HepG2 (cell line): ENCODE data around the gene SMCHD1. TPM values are rescaled to one million over a fixed set of nuclear protein-coding genes. Genes with fewer than 3 reads are reported as not detected.
A peak's percentile ranks its signal among the peaks of the same experiment; 100 is the strongest.

Experiments
- ATAC-seq: fragments of 200-7000 bp; cut with Tn5 transposase; 3 replicates; pipeline ENCODE4 v1.9.1; 2020; ENCODE audit warnings: mild to moderate bottlenecking, moderate library complexity
- BruUV-seq: library from RNA; stranded (reverse); fragments of 400-500 nt; replicated peaks from 2 replicates; lab custom pipeline; 2021; lab: Mats Ljungman, UMichigan
- CTCF ChIA-PET: fragments of 300-600 bp; formaldehyde crosslinking; extraction: SDS; loops from one replicate; lab custom pipeline; 2021; ENCODE audit warnings: low total read pairs, inconsistent platforms, low intra/inter-chr PET ratio; lab: Yijun Ruan, JAX
- POLR2A ChIA-PET: fragments of 350-600 bp; sonication (Branson Sonifier 250); formaldehyde crosslinking; loops from one replicate; lab custom pipeline; 2020; ENCODE audit warnings: antibody characterized with exemption, inconsistent platforms; lab: Yijun Ruan, JAX
- DNase-seq: peaks from one replicate; pipeline ENCODE4 v3.0.0-alpha.2; 2015; ENCODE audit warnings: low spot score
- FAIRE-seq: peaks from 3 replicates; lab custom pipeline; 2011; peaks lifted over from hg19 to GRCh38; lab: Jason Lieb, UNC
- H2AFZ ChIP-seq: one replicate; pipeline ENCODE4 v1.6.1; 2011; ENCODE audit warnings: low read length, inconsistent platforms
- H3K27ac ChIP-seq: fragments of 300-600 bp; 3 replicates; pipeline ENCODE4 v1.8.0; 2011; ENCODE audit warnings: mixed run types, mild to moderate bottlenecking, mixed read lengths, low read length, inconsistent platforms; ENCODE audit not compliant: insufficient read depth; ENCODE audit errors: extremely low read length
- H3K27me3 ChIP-seq, 2 experiments: fragments of 200-600 bp in 1 of 2; 2 replicates in 1 of 2; 3 replicates in 1 of 2; pipeline versions ENCODE4 v1.6.0 to v1.8.0; 2011; ENCODE audit warnings: low read length in 2 of 2, mild to moderate bottlenecking in 2 of 2, moderate library complexity in 2 of 2, inconsistent platforms in 1 of 2; ENCODE audit not compliant: insufficient read depth in 2 of 2, control insufficient read depth in 1 of 2
- H3K36me3 ChIP-seq, 2 experiments: fragments of 200-600 bp in 1 of 2; replicated peaks in 1 of 2; 2 replicates in 1 of 2; 3 replicates in 1 of 2; pipeline versions ENCODE4 v1.5.1 to v1.8.0; 2011; ENCODE audit warnings: low read length in 2 of 2, inconsistent platforms in 1 of 2; ENCODE audit not compliant: insufficient read depth in 2 of 2, control insufficient read depth in 1 of 2
- H3K4me1 ChIP-seq: 2 replicates; pipeline ENCODE4 v1.5.1; 2012; ENCODE audit warnings: low read length, inconsistent platforms; ENCODE audit not compliant: insufficient read depth
- H3K4me2 ChIP-seq: 2 replicates; pipeline ENCODE4 v1.6.0; 2011; ENCODE audit warnings: low read depth, low read length, inconsistent platforms
- H3K4me3 ChIP-seq, 3 experiments: fragments of 200-600 bp in 1 of 3; sonication (generic), shearing (Covaris generic) in 1 of 3; replicated peaks in 1 of 3; 2 replicates each; pipeline ENCODE4 v1.5.1; 2011 to 2016; ENCODE audit warnings: low read length in 3 of 3, inconsistent platforms in 2 of 3, low read depth in 2 of 3, mild to moderate bottlenecking in 2 of 3, control low read depth in 1 of 3, mixed read lengths in 1 of 3; ENCODE audit not compliant: insufficient read depth in 1 of 3
- H3K79me2 ChIP-seq: one replicate; pipeline ENCODE4 v1.6.1; 2011; ENCODE audit warnings: low read length, inconsistent platforms; ENCODE audit not compliant: insufficient read depth
- H3K9ac ChIP-seq: 2 replicates; pipeline ENCODE4 v1.6.0; 2011; ENCODE audit warnings: mild to moderate bottlenecking, low read depth, low read length, inconsistent platforms; ENCODE audit not compliant: insufficient read depth
- H3K9me3 ChIP-seq: 2 replicates; pipeline ENCODE4 v1.5.1; 2012; ENCODE audit warnings: mild to moderate bottlenecking, low read length
- H4K20me1 ChIP-seq: 2 replicates; pipeline ENCODE4 v1.6.0; 2011; ENCODE audit warnings: inconsistent platforms, mild to moderate bottlenecking, low read length, moderate library complexity; ENCODE audit not compliant: insufficient read depth
- DNMT1 ChIP-seq: sonication (generic); formaldehyde crosslinking; IDR thresholded peaks from 2 replicates; pipeline ENCODE4 v1.5.1; 2020; ENCODE audit warnings: mild to moderate bottlenecking, missing genetic modification reagents
- MAFF ChIP-seq: IDR thresholded peaks from 2 replicates; pipeline ENCODE4 v1.6.1; 2011; ENCODE audit warnings: low read depth, low read length, improper control_type of control experiment
- MEF2D ChIP-seq: sonication (generic); formaldehyde crosslinking; IDR thresholded peaks from 2 replicates; pipeline ENCODE4 v1.5.1; 2020; ENCODE audit warnings: mild to moderate bottlenecking, missing genetic modification reagents
- RARG ChIP-seq: sonication (generic); formaldehyde crosslinking; IDR thresholded peaks from 2 replicates; pipeline ENCODE4 v1.4.0; 2020; ENCODE audit warnings: low read depth, mild to moderate bottlenecking, missing genetic modification reagents
- ZIK1 ChIP-seq: sonication (generic); formaldehyde crosslinking; IDR thresholded peaks from 2 replicates; pipeline ENCODE4 v1.5.0; 2020; ENCODE audit warnings: mild to moderate bottlenecking, low read depth, missing genetic modification reagents, borderline replicate concordance
- ZKSCAN5 ChIP-seq: sonication (generic); formaldehyde crosslinking; IDR thresholded peaks from 2 replicates; pipeline ENCODE4 v1.5.1; 2020; ENCODE audit warnings: mild to moderate bottlenecking, missing genetic modification reagents
- ZNF10 ChIP-seq: sonication (generic); formaldehyde crosslinking; IDR thresholded peaks from 2 replicates; pipeline ENCODE4 v1.4.0; 2020; ENCODE audit warnings: mild to moderate bottlenecking, low read depth, missing genetic modification reagents, borderline replicate concordance
- ZNF296 ChIP-seq: sonication (generic); formaldehyde crosslinking; conservative IDR thresholded peaks from 2 replicates; pipeline ENCODE4 v1.5.0; 2020; ENCODE audit warnings: mild to moderate bottlenecking, missing genetic modification reagents
- WGBS: methylation state at CpG from one replicate; pipeline ENCODE4 v1.1.6; 2017; ENCODE audit warnings: low lambda C conversion rate; 5-methylcytosine and 5-hydroxymethylcytosine counted together
- in situ Hi-C: cut with HindIII; loops from 2 replicates; pipeline ENCODE4 v1.10.0; 2017; ENCODE audit warnings: low pct_unique_long_range_greater_than_20kb; ENCODE audit not compliant: extremely low pct_ligation_motif_present
- intact Hi-C: fragments of 100-400 bp; cut with micrococcal nuclease; formaldehyde crosslinking; loops from one replicate; pipeline ENCODE4 v1.10.0; 2022; ENCODE audit not compliant: unreplicated experiment
- polyA plus RNA-seq, 8 experiments: library from polyadenylated mRNA; depleted of rRNA in 3 of 8; stranded (reverse) in 7 of 8; unstranded in 1 of 8; fragments of >200 nt; fragmentation: Illumina TruSeq in 4 of 8; extraction: Trizol in 4 of 8; gene quantifications; 2 replicates each; pipeline versions ENCODE4 v1.2.1 to v1.2.3, GENCODE V29; 2011 to 2016; ENCODE audit warnings: low read depth in 4 of 8, missing spikeins in 1 of 8, mixed read lengths in 1 of 8; ENCODE audit not compliant: insufficient read depth in 1 of 8
- total RNA-seq, 5 experiments: library from RNA; depleted of rRNA; stranded (reverse); fragments of >200 nt; fragmentation: Illumina TruSeq; extraction: Trizol; gene quantifications; 2 replicates each; pipeline ENCODE4 v1.2.3, GENCODE V29; 2016; ENCODE audit warnings: low read depth in 1 of 5
- TF ChIP-seq, protein P1 (sequence below): sonication (generic); formaldehyde crosslinking; IDR thresholded peaks from 2 replicates; pipeline ENCODE4 v1.5.0; 2020; ENCODE audit warnings: missing genetic modification reagents
- TF ChIP-seq, protein P2 (sequence below): IDR thresholded peaks from 2 replicates; pipeline ENCODE4 v1.6.1; 2016; ENCODE audit warnings: low read depth, missing genetic modification reagents, missing compliant biosample characterization

Gene SMCHD1
- total and polyA plus RNA-seq, 2 of the 13 experiments (the other 11 are each of a cell fraction or from before 2014, with no cell fraction given): 21.4 to 93.6 TPM

DNA sequence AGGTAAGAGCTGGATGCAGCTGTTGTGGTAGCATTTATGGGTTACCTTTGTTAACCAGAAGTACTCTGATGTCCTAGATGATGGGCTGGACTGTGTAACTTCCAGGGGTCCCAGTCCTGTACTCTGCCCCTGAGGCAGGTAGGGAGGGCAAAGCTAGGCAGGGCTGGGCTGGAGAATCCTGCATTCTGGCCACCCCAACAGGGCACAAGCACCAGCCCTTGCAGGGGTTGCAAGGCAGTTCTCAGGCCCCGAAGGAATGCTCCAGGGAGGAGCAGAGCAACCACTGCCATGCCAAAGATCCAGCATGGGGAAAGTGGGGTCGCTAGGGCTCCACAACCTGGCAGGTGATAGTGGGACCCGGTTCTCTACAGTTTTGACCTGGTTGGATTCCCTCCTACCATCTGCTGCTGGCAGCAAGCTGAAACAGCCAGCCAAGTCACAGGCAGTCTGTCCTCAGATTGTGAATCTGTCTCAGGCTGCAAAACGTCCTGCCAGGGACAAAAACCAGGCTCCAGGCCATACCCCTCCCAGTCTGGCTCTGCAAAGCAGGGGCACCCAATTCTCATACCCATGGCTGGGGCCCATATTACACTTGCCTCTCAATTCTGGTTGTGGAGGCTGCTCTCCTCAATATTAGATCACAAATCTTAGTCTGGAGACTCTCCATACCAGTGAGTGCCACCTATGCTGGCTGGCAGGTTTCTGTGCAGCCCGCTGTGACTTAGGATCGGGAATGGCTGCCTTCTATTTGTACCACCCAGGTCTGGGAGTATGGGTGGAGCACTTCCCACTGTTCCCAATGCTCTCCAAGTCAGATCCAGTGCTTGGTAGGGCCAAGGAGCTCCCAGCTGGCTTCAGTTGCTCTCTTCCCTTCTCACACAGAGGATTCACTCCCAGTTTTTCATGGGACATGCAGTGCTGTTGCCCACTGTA is 61.1 kb downstream of the SMCHD1 start:
- Histone ChIP-seq H3K4me1 (0 out of 2 replicates have a peak, but pooled peaks cover 13% of the 10 kb centered on the region), H3K36me3 (peaks cover 16 to 76% of the 10 kb centered on the region in 2 experiments), H4K20me1 (no peaks in the 10 kb centered on the region), H3K4me3 (no peak overlapping the region), H3K9me3 (no peaks in the 10 kb centered on the region), H2AFZ (no peak overlapping the region), H3K9ac (no peak overlapping the region), H3K27me3 (no peaks in the 10 kb centered on the region; a peak in 1 of 5 replicates), H3K79me2 (peaks cover 24% of the 10 kb centered on the region), H3K27ac (no peak overlapping the region), H3K4me2 (no peak overlapping the region)
- CTCF ChIA-PET: no interaction called here
- intact Hi-C loops (no loop called here), in situ Hi-C loops (no loop called here)
- WGBS: no CpG with 5 or more reads among the region's 6 CpGs
- peak; percentile 46 for ATAC-seq
- no peak for TF ChIP-seq ZNF296 (CRISPR knock-in tag)
- no peak for TF ChIP-seq DNMT1 (CRISPR knock-in tag)
- TF ChIP-seq MAFF: no peak
- FAIRE-seq: no peak
- DNase-seq: no peak
- no TSS peak for BruUV-seq
- POLR2A ChIA-PET: no interaction called here

DNA sequence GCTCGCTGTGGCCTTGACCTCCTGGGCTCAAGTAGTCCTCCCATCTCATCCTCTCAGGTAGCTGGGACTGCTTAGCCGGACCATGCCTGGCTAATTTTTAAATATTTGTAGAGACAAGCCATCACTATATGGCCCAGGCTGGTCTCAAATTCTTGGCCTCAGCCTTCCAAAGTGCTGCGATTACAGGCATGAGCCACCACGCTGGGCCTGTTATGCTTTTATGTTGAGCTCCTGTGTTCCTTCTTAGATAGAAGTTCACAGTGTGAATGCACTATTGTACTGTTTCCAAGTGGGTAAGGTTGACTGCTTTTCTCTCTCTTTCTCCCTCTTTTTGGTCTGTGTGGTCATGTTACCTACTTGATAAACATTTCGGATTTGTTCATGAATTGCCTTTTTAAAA is 61.9 kb downstream of the SMCHD1 start:
- 93% methylated on average over 5 of the region's 5 CpGs for WGBS
- FAIRE-seq (no peak), ATAC-seq (peak; percentile 36), DNase-seq (no peak)
- intact Hi-C loops (no loop called here), in situ Hi-C loops (no loop called here)
- no peak overlapping the region for H3K4me3 ChIP-seq
- H3K79me2 ChIP-seq: peaks cover 24% of the 10 kb centered on the region
- H3K27ac ChIP-seq: no peak overlapping the region
- ChIA-PET POLR2A (no interaction called here), CTCF (no interaction called here)
- no peaks in the 10 kb centered on the region for H3K9me3 ChIP-seq
- BruUV-seq: no TSS peak
- 0 out of 2 replicates have a peak, but pooled peaks cover 13% of the 10 kb centered on the region for H3K4me1 ChIP-seq
- no peak overlapping the region for H2AFZ ChIP-seq
- H3K36me3 ChIP-seq: peaks cover 14 to 78% of the 10 kb centered on the region in 2 experiments
- no peaks in the 10 kb centered on the region; a peak in 1 of 5 replicates for H3K27me3 ChIP-seq
- no peak overlapping the region for H3K9ac ChIP-seq
- no peak overlapping the region for H3K4me2 ChIP-seq
- no peaks in the 10 kb centered on the region for H4K20me1 ChIP-seq
- no peak for TF ChIP-seq ZKSCAN5 (CRISPR knock-in tag)
- TF ChIP-seq ZIK1 (CRISPR knock-in tag): no peak
- TF ChIP-seq ZNF10 (CRISPR knock-in tag): no peak
- TF ChIP-seq, protein P1, sequence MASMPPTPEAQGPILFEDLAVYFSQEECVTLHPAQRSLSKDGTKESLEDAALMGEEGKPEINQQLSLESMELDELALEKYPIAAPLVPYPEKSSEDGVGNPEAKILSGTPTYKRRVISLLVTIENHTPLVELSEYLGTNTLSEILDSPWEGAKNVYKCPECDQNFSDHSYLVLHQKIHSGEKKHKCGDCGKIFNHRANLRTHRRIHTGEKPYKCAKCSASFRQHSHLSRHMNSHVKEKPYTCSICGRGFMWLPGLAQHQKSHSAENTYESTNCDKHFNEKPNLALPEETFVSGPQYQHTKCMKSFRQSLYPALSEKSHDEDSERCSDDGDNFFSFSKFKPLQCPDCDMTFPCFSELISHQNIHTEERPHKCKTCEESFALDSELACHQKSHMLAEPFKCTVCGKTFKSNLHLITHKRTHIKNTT: no peak
- TF ChIP-seq, protein P2, sequence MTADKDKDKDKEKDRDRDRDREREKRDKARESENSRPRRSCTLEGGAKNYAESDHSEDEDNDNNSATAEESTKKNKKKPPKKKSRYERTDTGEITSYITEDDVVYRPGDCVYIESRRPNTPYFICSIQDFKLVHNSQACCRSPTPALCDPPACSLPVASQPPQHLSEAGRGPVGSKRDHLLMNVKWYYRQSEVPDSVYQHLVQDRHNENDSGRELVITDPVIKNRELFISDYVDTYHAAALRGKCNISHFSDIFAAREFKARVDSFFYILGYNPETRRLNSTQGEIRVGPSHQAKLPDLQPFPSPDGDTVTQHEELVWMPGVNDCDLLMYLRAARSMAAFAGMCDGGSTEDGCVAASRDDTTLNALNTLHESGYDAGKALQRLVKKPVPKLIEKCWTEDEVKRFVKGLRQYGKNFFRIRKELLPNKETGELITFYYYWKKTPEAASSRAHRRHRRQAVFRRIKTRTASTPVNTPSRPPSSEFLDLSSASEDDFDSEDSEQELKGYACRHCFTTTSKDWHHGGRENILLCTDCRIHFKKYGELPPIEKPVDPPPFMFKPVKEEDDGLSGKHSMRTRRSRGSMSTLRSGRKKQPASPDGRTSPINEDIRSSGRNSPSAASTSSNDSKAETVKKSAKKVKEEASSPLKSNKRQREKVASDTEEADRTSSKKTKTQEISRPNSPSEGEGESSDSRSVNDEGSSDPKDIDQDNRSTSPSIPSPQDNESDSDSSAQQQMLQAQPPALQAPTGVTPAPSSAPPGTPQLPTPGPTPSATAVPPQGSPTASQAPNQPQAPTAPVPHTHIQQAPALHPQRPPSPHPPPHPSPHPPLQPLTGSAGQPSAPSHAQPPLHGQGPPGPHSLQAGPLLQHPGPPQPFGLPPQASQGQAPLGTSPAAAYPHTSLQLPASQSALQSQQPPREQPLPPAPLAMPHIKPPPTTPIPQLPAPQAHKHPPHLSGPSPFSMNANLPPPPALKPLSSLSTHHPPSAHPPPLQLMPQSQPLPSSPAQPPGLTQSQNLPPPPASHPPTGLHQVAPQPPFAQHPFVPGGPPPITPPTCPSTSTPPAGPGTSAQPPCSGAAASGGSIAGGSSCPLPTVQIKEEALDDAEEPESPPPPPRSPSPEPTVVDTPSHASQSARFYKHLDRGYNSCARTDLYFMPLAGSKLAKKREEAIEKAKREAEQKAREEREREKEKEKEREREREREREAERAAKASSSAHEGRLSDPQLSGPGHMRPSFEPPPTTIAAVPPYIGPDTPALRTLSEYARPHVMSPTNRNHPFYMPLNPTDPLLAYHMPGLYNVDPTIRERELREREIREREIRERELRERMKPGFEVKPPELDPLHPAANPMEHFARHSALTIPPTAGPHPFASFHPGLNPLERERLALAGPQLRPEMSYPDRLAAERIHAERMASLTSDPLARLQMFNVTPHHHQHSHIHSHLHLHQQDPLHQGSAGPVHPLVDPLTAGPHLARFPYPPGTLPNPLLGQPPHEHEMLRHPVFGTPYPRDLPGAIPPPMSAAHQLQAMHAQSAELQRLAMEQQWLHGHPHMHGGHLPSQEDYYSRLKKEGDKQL (CRISPR knock-in tag): no peak
- TF ChIP-seq RARG (CRISPR knock-in tag): no peak
- no peak for TF ChIP-seq MEF2D (CRISPR knock-in tag)
